ENCODE results near the gene SLC7A7. TPM values are rescaled to one million over a fixed set of nuclear protein-coding genes. Genes with fewer than 3 reads are reported as not detected.

SLC7A7 gene
- total and polyA plus RNA-seq, 2 of the 13 experiments (the other 11 are each of a cell fraction or from before 2014, with no cell fraction given): 0.13 to 0.63 TPM

GRCh38 chr14:22829661-22830442 lies 14.6 kb upstream of the SLC7A7 start, which contains the start of gene MRPL52 (continued):
- no peak for TF ChIP-seq AHDC1 (CRISPR knock-in tag; IDR thresholded peaks at IDR 0.05; ENCODE audit: borderline replicate concordance)
- peak; percentile 2; the same call in 1 of the 2 replicates for TF ChIP-seq ZBTB33 (CRISPR knock-in tag; IDR thresholded peaks at IDR 0.05)
- TF ChIP-seq, protein P1, sequence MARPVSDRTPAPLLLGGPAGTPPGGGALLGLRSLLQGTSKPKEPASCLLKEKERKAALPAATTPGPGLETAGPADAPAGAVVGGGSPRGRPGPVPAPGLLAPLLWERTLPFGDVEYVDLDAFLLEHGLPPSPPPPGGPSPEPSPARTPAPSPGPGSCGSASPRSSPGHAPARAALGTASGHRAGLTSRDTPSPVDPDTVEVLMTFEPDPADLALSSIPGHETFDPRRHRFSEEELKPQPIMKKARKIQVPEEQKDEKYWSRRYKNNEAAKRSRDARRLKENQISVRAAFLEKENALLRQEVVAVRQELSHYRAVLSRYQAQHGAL (CRISPR knock-in tag; IDR thresholded peaks at IDR 0.05; ENCODE audit: not compliant biosample characterization): no peak
- TF ChIP-seq ZNF720 (CRISPR knock-in tag; IDR thresholded peaks at IDR 0.05): no peak
- TF ChIP-seq ZNF501 (CRISPR knock-in tag; IDR thresholded peaks at IDR 0.05): peak; percentile 99
- peak; percentile 39 for TF ChIP-seq SRSF1 (optimal IDR thresholded peaks at IDR 0.05; ENCODE audit: low read depth, low read length)
- TF ChIP-seq ZNF205 (CRISPR knock-in tag; IDR thresholded peaks at IDR 0.05): peak; percentile 87; the same call in 1 of the 2 replicates
- TF ChIP-seq ZNF260 (CRISPR knock-in tag; IDR thresholded peaks at IDR 0.05; ENCODE audit: borderline replicate concordance, low read depth): peak; percentile 75; the same call in 1 of the 2 replicates
- no peak for TF ChIP-seq ARNT (IDR thresholded peaks at IDR 0.05)
- no peak for TF ChIP-seq KDM6A (CRISPR knock-in tag; IDR thresholded peaks at IDR 0.05; ENCODE audit: low read depth)
- TF ChIP-seq IRF9 (CRISPR knock-in tag; IDR thresholded peaks at IDR 0.05; ENCODE audit: borderline replicate concordance): peak; percentile 70; the same call in 1 of the 2 replicates
- peak; percentile 38; the same call in 1 of the 2 replicates for TF ChIP-seq ZNF747 (CRISPR knock-in tag; IDR thresholded peaks at IDR 0.05; ENCODE audit: borderline replicate concordance)
- peak; percentile 89; the same call in 1 of the 2 replicates for TF ChIP-seq ZNF30 (CRISPR knock-in tag; IDR thresholded peaks at IDR 0.05)
- peak; percentile 61; the same call in 1 of the 2 replicates for TF ChIP-seq ZNF12 (CRISPR knock-in tag; IDR thresholded peaks at IDR 0.05)
- peak; percentile 99 for TF ChIP-seq ELF1 (CRISPR knock-in tag; IDR thresholded peaks at IDR 0.05)
- TF ChIP-seq ZNF451 (CRISPR knock-in tag; IDR thresholded peaks at IDR 0.05): peak; percentile 83; the same call in 1 of the 2 replicates
- TF ChIP-seq SALL1 (CRISPR knock-in tag; IDR thresholded peaks at IDR 0.05): peak; percentile 84; the same call in 1 of the 2 replicates
- 0 out of 2 replicates have a peak, but pooled peaks have one; percentile 70 for TF ChIP-seq ZIK1 (CRISPR knock-in tag; IDR thresholded peaks at IDR 0.05; ENCODE audit: borderline replicate concordance, low read depth)
- no peak for TF ChIP-seq NR2F1 (CRISPR knock-in tag; IDR thresholded peaks at IDR 0.05)

All from HepG2 (cell line).